HG03108 (cell line): ENCODE measurements around the gene TRDN.
"Not testable (repeated sequence)": the region's sequence is repeated elsewhere in the genome, so short reads cannot be mapped to it uniquely, and the experiment has no call there.

Experiments
- ATAC-seq: cut with Tn5 transposase; IDR thresholded peaks from one replicate; pipeline ENCODE4 v1.9.1; 2021; ENCODE audit warnings: moderate library complexity; ENCODE audit not compliant: unreplicated experiment

The TRDN gene

GRCh38 chr6:123515715-123516114, 121.0 kb downstream of the TRDN start:
- no peak for ATAC-seq

GRCh38 chr6:123509112-123509511, 127.6 kb downstream of the TRDN start:
- no peak for ATAC-seq

DNA sequence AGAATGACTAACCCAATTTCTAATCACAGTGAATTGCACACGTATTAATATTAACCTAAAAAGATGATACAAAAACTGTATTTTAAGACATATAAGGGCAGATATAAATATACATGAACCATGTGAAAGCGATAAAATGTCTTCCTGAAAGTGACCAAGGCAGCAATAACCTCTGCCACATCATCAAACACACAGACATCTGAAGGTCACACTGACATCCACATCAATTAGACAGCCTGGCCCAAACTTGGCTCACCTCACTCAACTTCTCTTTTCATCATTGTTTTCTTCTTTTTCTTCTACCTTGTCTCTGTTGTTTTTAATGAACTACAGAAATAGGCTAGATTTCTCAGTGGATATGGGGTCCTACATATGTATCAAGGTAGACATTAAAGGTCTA, 128.5 kb downstream of the TRDN start:
- no peak for ATAC-seq

DNA sequence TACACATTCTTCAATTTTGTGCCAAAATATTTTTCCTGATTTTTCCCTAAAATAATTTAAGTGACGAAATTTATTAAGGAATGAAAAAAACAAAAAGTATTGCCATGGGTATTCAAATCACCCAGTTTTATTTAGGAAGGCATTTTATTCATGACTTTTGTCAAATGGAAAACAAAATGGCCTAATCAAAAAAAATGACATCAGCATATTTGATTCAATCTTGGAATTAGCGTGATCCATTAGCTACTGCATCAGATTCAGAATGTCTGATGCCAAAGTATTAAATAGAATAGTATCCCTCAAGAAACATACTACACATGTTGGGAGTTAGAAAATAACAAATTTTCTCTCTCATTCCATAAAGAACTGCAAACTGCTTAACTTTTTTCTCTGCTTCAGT, 129.2 kb downstream of the TRDN start:
- ATAC-seq = no peak

- no peak for ATAC-seq
Observed at GRCh38 chr6:123503619-123504018, 133.1 kb downstream of the TRDN start.

GRCh38 chr6:123497025-123497424, 139.7 kb downstream of the TRDN start:
- no peak for ATAC-seq

- ATAC-seq = no peak
Observed at GRCh38 chr6:123489589-123489988, 147.2 kb downstream of the TRDN start.

GRCh38 chr6:123480986-123481385, 155.8 kb downstream of the TRDN start:
- no peak for ATAC-seq

- not testable (repeated sequence) for ATAC-seq
Observed at GRCh38 chr6:123472025-123472702, 164.6 kb downstream of the TRDN start.

DNA sequence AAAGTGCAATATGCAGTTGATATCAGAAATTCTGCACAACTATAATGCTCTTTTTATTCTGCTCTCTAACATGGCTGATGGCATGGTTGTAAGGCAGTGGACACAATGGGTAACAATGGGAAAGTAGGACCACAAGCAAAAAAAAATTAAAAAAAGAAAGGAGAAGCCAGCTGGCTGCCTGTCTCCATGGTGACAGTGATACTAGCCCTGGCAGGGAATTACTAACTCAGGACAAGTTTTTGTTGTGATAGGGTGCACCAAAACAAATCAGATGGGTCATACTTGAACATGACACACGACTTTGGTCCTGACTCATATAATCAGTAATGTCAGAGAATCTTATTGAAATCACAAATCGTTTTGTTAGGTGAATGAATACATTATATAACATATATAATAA, 169.4 kb downstream of the TRDN start:
- no peak for ATAC-seq

GRCh38 chr6:123462152-123462551, 174.6 kb downstream of the TRDN start:
- no peak for ATAC-seq

DNA sequence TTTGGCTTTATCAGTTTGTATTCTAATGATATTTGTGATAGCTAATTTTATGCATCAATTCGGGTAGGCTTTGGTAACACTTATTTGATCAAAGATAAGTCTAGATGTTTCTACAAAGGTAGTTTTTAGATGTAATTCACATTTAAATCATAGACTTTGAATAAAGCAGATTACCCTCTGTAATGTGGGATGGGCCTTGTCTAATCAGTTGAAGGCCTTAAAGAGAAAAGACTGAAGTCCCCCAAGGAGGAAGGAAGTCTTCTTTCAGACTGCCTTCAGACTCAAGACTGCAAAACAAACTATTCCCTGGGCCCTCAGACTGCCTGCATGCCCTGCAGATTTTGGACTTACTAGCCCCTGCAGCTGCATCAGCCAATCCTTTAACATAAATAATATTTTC, 178.5 kb downstream of the TRDN start:
- no peak for ATAC-seq

GRCh38 chr6:123456836-123457235, 179.9 kb downstream of the TRDN start:
- no peak for ATAC-seq

DNA sequence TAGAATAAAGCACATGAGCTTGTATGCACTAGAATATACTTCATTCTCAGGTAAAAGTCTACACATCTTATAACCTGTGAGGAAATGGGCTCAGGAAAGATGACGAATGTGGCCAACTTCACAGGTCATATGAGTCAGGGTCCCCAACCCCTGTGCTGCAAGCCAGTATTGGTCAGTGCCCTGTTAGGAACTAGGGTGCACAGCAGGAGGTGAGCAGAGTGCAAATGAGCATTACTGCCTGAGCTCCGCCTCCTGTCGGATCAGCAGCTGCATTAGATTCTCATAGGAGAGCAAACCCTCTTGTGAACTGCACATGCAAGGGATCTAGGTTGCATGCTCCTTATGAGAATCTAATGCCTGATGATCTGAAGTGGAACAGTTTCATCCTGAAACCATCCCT, 182.3 kb downstream of the TRDN start:
- no peak for ATAC-seq

DNA sequence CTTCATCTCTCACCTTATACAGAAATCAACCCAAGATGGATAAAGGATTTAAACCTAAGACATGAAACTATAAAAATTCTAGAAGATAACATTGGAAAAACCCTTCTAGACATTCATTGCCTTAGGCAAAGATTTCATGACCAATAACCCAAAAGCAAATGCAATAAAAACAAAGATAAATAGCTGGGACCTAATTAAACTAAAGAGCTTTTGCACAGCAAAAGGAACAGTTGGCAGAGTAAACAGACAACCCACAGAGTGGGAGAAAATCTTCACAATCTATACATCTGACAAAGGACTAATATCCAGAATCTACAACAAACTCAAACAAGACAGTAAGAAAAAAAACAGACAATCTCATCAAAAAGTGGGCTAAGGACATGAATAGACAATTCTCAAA, 183.7 kb downstream of the TRDN start:
- not testable (repeated sequence) for ATAC-seq

GRCh38 chr6:123448306-123448884, 188.4 kb downstream of the TRDN start:
- ATAC-seq = no peak

GRCh38 chr6:123447315-123447937, 189.3 kb downstream of the TRDN start:
- no peak for ATAC-seq

- no peak for ATAC-seq
Observed at GRCh38 chr6:123439371-123439770, 197.4 kb downstream of the TRDN start.

DNA sequence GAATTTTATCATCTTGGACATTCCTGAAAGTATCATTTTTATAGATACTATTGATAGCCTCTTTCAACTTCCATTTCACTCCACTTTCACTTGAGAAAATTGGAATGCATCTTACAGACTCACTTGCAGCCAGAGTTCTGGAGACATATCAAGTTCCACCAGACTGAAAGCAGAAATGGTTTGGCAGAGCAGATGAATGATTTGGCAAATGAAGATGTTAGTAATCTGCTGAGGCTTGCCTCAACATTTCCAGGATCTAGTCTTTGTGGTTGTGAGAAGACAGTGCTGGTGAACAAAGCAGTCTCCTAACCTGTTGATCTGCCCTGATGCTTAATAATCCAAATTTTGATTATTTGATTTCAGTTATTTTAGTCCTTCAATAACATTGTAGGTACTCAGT, 202.6 kb downstream of the TRDN start:
- no peak for ATAC-seq

DNA sequence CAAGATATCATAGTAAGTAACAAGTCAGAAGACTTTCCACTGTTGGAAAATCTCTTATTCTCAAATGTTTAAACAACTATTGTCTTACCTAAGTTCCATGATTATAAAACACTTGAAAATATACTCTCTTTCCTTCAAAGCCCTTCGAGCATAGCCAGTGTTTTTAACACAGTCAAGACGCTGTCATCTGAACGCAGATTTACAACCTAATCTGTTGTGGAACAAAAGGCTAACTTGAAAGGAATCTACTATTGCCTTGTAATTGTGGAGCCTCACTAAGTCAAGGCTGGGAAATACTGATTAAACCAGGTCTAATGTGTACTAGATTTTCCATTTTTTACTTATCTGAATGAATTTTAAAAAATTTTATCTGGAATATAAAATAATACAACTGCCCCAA, 205.8 kb downstream of the TRDN start:
- no peak for ATAC-seq

DNA sequence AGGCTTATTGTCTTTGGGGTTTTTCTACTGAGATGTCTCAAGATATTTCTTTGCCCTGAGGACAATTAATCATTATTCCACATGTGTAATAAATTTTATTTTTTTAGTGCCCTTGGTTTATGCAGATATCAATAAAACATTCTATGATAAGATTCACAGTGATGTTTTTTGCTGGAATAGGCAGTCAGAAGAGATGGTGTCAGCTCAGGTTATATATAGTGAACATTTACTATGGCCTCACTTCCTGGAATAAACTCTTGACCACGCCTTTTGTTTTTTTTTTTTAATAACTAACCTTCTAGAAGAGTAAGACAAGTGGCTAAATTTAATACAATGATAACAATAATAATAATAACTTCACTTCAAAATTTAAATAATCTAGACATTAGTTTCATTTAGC, 209.7 kb downstream of the TRDN start:
- no peak for ATAC-seq

DNA sequence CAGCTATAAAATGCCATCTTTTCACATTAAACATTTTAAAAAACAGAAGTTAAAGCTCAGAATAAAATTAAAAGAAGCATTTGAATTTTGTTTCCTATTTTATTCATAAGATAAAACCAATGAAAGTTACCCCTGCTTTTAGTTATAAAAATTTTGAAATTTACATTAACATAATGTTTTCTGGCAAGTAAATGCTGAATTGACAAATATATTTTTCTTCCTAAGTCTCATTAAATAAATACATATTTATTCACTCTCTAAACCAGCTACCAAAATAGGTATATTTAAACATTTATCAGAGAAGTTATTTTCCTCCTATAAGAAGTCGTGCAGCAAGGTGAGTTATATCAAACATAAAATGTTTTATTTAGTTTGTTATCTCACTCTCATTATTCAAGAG, 213.6 kb downstream of the TRDN start:
- ATAC-seq = no peak

GRCh38 chr6:123420512-123420911, 216.2 kb downstream of the TRDN start:
- no peak for ATAC-seq
